K562 (cell line): ENCODE results near the gene TAS1R3. TPM values are rescaled to one million over a fixed set of nuclear protein-coding genes. Genes with fewer than 3 reads are reported as not detected.

ENCODE experiments used
- MYBL2 ChIP-seq, 2 experiments: fragments of 450-650 bp in 1 of 2; sonication (generic) in 1 of 2; formaldehyde crosslinking in 1 of 2; IDR thresholded peaks; 2 replicates each; pipeline versions ENCODE4 v1.6.1 to v1.8.1; 2017 to 2022; ENCODE audit warnings: borderline replicate concordance in 1 of 2, inconsistent platforms in 1 of 2, low read depth in 1 of 2, mild to moderate bottlenecking in 1 of 2, missing genetic modification reagents in 1 of 2, moderate library complexity in 1 of 2
- TRIM28 ChIP-seq: fragments of 450-650 bp; IDR thresholded peaks from 2 replicates; pipeline ENCODE4 v1.6.1; 2017
- VEZF1 ChIP-seq: fragments of 200-800 bp; sonication (Bioruptor generic); IDR thresholded peaks from 2 replicates; pipeline ENCODE4 v1.6.1; 2017; ENCODE audit warnings: missing genetic modification characterization, missing compliant biosample characterization
- ZNF134 ChIP-seq: fragments of 250-450 bp; sonication (Bioruptor Pico); conservative IDR thresholded peaks from 2 replicates; pipeline ENCODE4 v1.4.0; 2020
- polyA plus RNA-seq, 8 experiments: library from polyadenylated mRNA; depleted of rRNA in 4 of 8; stranded (reverse) in 5 of 8; unstranded in 3 of 8; fragments of >200 nt; fragmentation: Nextera tagmentation in 2 of 8; fragmentation: Illumina TruSeq in 1 of 8; extraction: Ambion mirVana in 2 of 8; extraction: Trizol in 1 of 8; gene quantifications; 2 replicates each; pipeline versions ENCODE4 v1.2.1 to v1.2.3, GENCODE V29; 2011 to 2014; ENCODE audit warnings: inconsistent platforms in 1 of 8, missing spikeins in 1 of 8
- total RNA-seq, 7 experiments: library from RNA; depleted of rRNA in 6 of 7; stranded (reverse); fragments of >200 nt in 6 of 7; fragmentation: Illumina TruSeq in 2 of 7; extraction: Trizol in 2 of 7; gene quantifications; 2 replicates each; pipeline versions ENCODE4 v1.2.1 to v1.2.3, GENCODE V29; 2011 to 2021; ENCODE audit warnings: low replicate concordance in 1 of 7
- TF ChIP-seq, protein P1 (sequence below), 2 experiments: fragments of 150-350 bp in 1 of 2; IDR thresholded peaks; 2 replicates each; pipeline ENCODE4 v1.6.1; 2012 to 2016; ENCODE audit warnings: low read depth in 2 of 2, low read length in 2 of 2, mild to moderate bottlenecking in 1 of 2, moderate library complexity in 1 of 2
- TF ChIP-seq, protein P2 (sequence below), 2 experiments: fragments of 450-650 bp in 1 of 2; sonication (generic) in 1 of 2; formaldehyde crosslinking in 1 of 2; IDR thresholded peaks; 2 replicates each; pipeline versions ENCODE4 v1.7.1 to v1.9.0; 2016 to 2022; ENCODE audit warnings: inconsistent platforms in 1 of 2, mild to moderate bottlenecking in 1 of 2, missing genetic modification reagents in 1 of 2
- TF ChIP-seq, protein P3 (sequence below), 2 experiments: fragments of 200-800 bp in 1 of 2; sonication (Bioruptor generic) in 1 of 2; sonication (generic) in 1 of 2; formaldehyde crosslinking in 1 of 2; IDR thresholded peaks in 1 of 2; conservative IDR thresholded peaks in 1 of 2; 2 replicates each; pipeline versions ENCODE4 v1.5.0 to v1.6.1; 2016 to 2020; ENCODE audit warnings: missing compliant biosample characterization in 1 of 2, missing genetic modification characterization in 1 of 2, missing genetic modification reagents in 1 of 2

TAS1R3 gene
- total and polyA plus RNA-seq, 9 of the 15 experiments (the other 6 are each of a cell fraction or from before 2014, with no cell fraction given), result 0.07 to 0.13 TPM; not detected in 7

- TF ChIP-seq, protein P1, sequence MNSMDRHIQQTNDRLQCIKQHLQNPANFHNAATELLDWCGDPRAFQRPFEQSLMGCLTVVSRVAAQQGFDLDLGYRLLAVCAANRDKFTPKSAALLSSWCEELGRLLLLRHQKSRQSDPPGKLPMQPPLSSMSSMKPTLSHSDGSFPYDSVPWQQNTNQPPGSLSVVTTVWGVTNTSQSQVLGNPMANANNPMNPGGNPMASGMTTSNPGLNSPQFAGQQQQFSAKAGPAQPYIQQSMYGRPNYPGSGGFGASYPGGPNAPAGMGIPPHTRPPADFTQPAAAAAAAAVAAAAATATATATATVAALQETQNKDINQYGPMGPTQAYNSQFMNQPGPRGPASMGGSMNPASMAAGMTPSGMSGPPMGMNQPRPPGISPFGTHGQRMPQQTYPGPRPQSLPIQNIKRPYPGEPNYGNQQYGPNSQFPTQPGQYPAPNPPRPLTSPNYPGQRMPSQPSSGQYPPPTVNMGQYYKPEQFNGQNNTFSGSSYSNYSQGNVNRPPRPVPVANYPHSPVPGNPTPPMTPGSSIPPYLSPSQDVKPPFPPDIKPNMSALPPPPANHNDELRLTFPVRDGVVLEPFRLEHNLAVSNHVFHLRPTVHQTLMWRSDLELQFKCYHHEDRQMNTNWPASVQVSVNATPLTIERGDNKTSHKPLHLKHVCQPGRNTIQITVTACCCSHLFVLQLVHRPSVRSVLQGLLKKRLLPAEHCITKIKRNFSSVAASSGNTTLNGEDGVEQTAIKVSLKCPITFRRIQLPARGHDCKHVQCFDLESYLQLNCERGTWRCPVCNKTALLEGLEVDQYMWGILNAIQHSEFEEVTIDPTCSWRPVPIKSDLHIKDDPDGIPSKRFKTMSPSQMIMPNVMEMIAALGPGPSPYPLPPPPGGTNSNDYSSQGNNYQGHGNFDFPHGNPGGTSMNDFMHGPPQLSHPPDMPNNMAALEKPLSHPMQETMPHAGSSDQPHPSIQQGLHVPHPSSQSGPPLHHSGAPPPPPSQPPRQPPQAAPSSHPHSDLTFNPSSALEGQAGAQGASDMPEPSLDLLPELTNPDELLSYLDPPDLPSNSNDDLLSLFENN (IDR thresholded peaks at IDR 0.05; ENCODE audit: low read depth in 2 of 2, low read length in 2 of 2), result peak; percentile 39 to 55; a peak in 2 of 4 replicates
- TF ChIP-seq, protein P2, sequence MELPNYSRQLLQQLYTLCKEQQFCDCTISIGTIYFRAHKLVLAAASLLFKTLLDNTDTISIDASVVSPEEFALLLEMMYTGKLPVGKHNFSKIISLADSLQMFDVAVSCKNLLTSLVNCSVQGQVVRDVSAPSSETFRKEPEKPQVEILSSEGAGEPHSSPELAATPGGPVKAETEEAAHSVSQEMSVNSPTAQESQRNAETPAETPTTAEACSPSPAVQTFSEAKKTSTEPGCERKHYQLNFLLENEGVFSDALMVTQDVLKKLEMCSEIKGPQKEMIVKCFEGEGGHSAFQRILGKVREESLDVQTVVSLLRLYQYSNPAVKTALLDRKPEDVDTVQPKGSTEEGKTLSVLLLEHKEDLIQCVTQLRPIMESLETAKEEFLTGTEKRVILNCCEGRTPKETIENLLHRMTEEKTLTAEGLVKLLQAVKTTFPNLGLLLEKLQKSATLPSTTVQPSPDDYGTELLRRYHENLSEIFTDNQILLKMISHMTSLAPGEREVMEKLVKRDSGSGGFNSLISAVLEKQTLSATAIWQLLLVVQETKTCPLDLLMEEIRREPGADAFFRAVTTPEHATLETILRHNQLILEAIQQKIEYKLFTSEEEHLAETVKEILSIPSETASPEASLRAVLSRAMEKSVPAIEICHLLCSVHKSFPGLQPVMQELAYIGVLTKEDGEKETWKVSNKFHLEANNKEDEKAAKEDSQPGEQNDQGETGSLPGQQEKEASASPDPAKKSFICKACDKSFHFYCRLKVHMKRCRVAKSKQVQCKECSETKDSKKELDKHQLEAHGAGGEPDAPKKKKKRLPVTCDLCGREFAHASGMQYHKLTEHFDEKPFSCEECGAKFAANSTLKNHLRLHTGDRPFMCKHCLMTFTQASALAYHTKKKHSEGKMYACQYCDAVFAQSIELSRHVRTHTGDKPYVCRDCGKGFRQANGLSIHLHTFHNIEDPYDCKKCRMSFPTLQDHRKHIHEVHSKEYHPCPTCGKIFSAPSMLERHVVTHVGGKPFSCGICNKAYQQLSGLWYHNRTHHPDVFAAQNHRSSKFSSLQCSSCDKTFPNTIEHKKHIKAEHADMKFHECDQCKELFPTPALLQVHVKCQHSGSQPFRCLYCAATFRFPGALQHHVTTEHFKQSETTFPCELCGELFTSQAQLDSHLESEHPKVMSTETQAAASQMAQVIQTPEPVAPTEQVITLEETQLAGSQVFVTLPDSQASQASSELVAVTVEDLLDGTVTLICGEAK (IDR thresholded peaks at IDR 0.05), result peak; percentile 100
- TF ChIP-seq, protein P2 (CRISPR knock-in tag; IDR thresholded peaks at IDR 0.05), result no peak
- TF ChIP-seq MYBL2 (IDR thresholded peaks at IDR 0.05; ENCODE audit: low read depth), result no peak; the same call in 1 of the 2 replicates
- TF ChIP-seq MYBL2 (CRISPR knock-in tag; IDR thresholded peaks at IDR 0.05; ENCODE audit: borderline replicate concordance), result no peak
- TF ChIP-seq, protein P3, sequence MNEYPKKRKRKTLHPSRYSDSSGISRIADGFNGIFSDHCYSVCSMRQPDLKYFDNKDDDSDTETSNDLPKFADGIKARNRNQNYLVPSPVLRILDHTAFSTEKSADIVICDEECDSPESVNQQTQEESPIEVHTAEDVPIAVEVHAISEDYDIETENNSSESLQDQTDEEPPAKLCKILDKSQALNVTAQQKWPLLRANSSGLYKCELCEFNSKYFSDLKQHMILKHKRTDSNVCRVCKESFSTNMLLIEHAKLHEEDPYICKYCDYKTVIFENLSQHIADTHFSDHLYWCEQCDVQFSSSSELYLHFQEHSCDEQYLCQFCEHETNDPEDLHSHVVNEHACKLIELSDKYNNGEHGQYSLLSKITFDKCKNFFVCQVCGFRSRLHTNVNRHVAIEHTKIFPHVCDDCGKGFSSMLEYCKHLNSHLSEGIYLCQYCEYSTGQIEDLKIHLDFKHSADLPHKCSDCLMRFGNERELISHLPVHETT (CRISPR knock-in tag; conservative IDR thresholded peaks at IDR 0.05 in 1 of 2, IDR thresholded peaks at IDR 0.05 in 1 of 2), result peak in 1 of 2 experiments; percentile 99; a peak in 2 of 4 replicates
- peak; percentile 91; the same call in 1 of the 2 replicates for TF ChIP-seq TRIM28
- TF ChIP-seq ZNF134 (CRISPR knock-in tag), result 0 out of 2 replicates have a peak, but pooled peaks have one; percentile 56
- TF ChIP-seq VEZF1 (CRISPR knock-in tag), result peak; percentile 95
Measured at GRCh38 chr1:1374929-1375662, 44.0 kb downstream of the TAS1R3 start, which contains the start of gene AURKAIP1 (continued).
